HepG2 (cell line): Measurements from ENCODE around the gene LMX1B. TPM values are rescaled to one million over a fixed set of nuclear protein-coding genes. Genes with fewer than 3 reads are reported as not detected.

ENCODE experiments used
- ATAC-seq: fragments of 200-7000 bp; cut with Tn5 transposase; 3 replicates; pipeline ENCODE4 v1.9.1; 2020; ENCODE audit warnings: mild to moderate bottlenecking, moderate library complexity
- BruUV-seq: library from RNA; stranded (reverse); fragments of 400-500 nt; replicated peaks from 2 replicates; lab custom pipeline; 2021; lab: Mats Ljungman, UMichigan
- CTCF ChIA-PET: fragments of 300-600 bp; formaldehyde crosslinking; extraction: SDS; loops from one replicate; lab custom pipeline; 2021; ENCODE audit warnings: low total read pairs, inconsistent platforms, low intra/inter-chr PET ratio; lab: Yijun Ruan, JAX
- POLR2A ChIA-PET: fragments of 350-600 bp; sonication (Branson Sonifier 250); formaldehyde crosslinking; loops from one replicate; lab custom pipeline; 2020; ENCODE audit warnings: antibody characterized with exemption, inconsistent platforms; lab: Yijun Ruan, JAX
- DNase-seq: peaks from one replicate; pipeline ENCODE4 v3.0.0-alpha.2; 2015; ENCODE audit warnings: low spot score
- FAIRE-seq: peaks from 3 replicates; lab custom pipeline; 2011; peaks lifted over from hg19 to GRCh38; lab: Jason Lieb, UNC
- H2AFZ ChIP-seq: one replicate; pipeline ENCODE4 v1.6.1; 2011; ENCODE audit warnings: low read length, inconsistent platforms
- H3K27ac ChIP-seq: fragments of 300-600 bp; 3 replicates; pipeline ENCODE4 v1.8.0; 2011; ENCODE audit warnings: mixed run types, mild to moderate bottlenecking, mixed read lengths, low read length, inconsistent platforms; ENCODE audit not compliant: insufficient read depth; ENCODE audit errors: extremely low read length
- H3K27me3 ChIP-seq, 2 experiments: fragments of 200-600 bp in 1 of 2; 2 replicates in 1 of 2; 3 replicates in 1 of 2; pipeline versions ENCODE4 v1.6.0 to v1.8.0; 2011; ENCODE audit warnings: low read length in 2 of 2, mild to moderate bottlenecking in 2 of 2, moderate library complexity in 2 of 2, inconsistent platforms in 1 of 2; ENCODE audit not compliant: insufficient read depth in 2 of 2, control insufficient read depth in 1 of 2
- H3K36me3 ChIP-seq, 2 experiments: fragments of 200-600 bp in 1 of 2; replicated peaks in 1 of 2; 2 replicates in 1 of 2; 3 replicates in 1 of 2; pipeline versions ENCODE4 v1.5.1 to v1.8.0; 2011; ENCODE audit warnings: low read length in 2 of 2, inconsistent platforms in 1 of 2; ENCODE audit not compliant: insufficient read depth in 2 of 2, control insufficient read depth in 1 of 2
- H3K4me1 ChIP-seq: 2 replicates; pipeline ENCODE4 v1.5.1; 2012; ENCODE audit warnings: low read length, inconsistent platforms; ENCODE audit not compliant: insufficient read depth
- H3K4me2 ChIP-seq: 2 replicates; pipeline ENCODE4 v1.6.0; 2011; ENCODE audit warnings: low read depth, low read length, inconsistent platforms
- H3K4me3 ChIP-seq, 3 experiments: fragments of 200-600 bp in 1 of 3; sonication (generic), shearing (Covaris generic) in 1 of 3; replicated peaks in 1 of 3; 2 replicates each; pipeline ENCODE4 v1.5.1; 2011 to 2016; ENCODE audit warnings: low read length in 3 of 3, inconsistent platforms in 2 of 3, low read depth in 2 of 3, mild to moderate bottlenecking in 2 of 3, control low read depth in 1 of 3, mixed read lengths in 1 of 3; ENCODE audit not compliant: insufficient read depth in 1 of 3
- H3K79me2 ChIP-seq: one replicate; pipeline ENCODE4 v1.6.1; 2011; ENCODE audit warnings: low read length, inconsistent platforms; ENCODE audit not compliant: insufficient read depth
- H3K9ac ChIP-seq: 2 replicates; pipeline ENCODE4 v1.6.0; 2011; ENCODE audit warnings: mild to moderate bottlenecking, low read depth, low read length, inconsistent platforms; ENCODE audit not compliant: insufficient read depth
- H3K9me3 ChIP-seq: 2 replicates; pipeline ENCODE4 v1.5.1; 2012; ENCODE audit warnings: mild to moderate bottlenecking, low read length
- H4K20me1 ChIP-seq: 2 replicates; pipeline ENCODE4 v1.6.0; 2011; ENCODE audit warnings: inconsistent platforms, mild to moderate bottlenecking, low read length, moderate library complexity; ENCODE audit not compliant: insufficient read depth
- GLI4 ChIP-seq: sonication (generic); formaldehyde crosslinking; IDR thresholded peaks from 2 replicates; pipeline ENCODE4 v1.5.1; 2020; ENCODE audit warnings: missing genetic modification reagents, mild to moderate bottlenecking, moderate library complexity, borderline replicate concordance
- ISX ChIP-seq: sonication (generic); formaldehyde crosslinking; conservative IDR thresholded peaks from 2 replicates; pipeline ENCODE4 v1.5.0; 2020; ENCODE audit warnings: missing genetic modification reagents
- MAZ ChIP-seq, 2 experiments: sonication (generic) in 1 of 2; formaldehyde crosslinking in 1 of 2; IDR thresholded peaks; 2 replicates each; pipeline versions ENCODE4 v1.5.0 to v1.6.1; 2012 to 2020; ENCODE audit warnings: low read depth in 2 of 2, mild to moderate bottlenecking in 2 of 2, borderline replicate concordance in 1 of 2, improper control_type of control experiment in 1 of 2, low read length in 1 of 2, missing genetic modification reagents in 1 of 2, moderate library complexity in 1 of 2
- MBNL3 ChIP-seq: fragments of 250-450 bp; sonication (Bioruptor Pico); conservative IDR thresholded peaks from 2 replicates; pipeline ENCODE4 v1.8.0; 2022; ENCODE audit warnings: mild to moderate bottlenecking, inconsistent platforms
- MLXIP ChIP-seq: sonication (generic); formaldehyde crosslinking; IDR thresholded peaks from 2 replicates; pipeline ENCODE4 v1.9.0; 2021; ENCODE audit warnings: missing genetic modification reagents, borderline replicate concordance
- NFYC ChIP-seq: IDR thresholded peaks from 2 replicates; pipeline ENCODE4 v1.6.1; 2016; ENCODE audit warnings: missing genetic modification reagents, missing compliant biosample characterization
- RFX5 ChIP-seq: IDR thresholded peaks from 2 replicates; pipeline ENCODE4 v1.6.1; 2011; ENCODE audit warnings: low read depth, low read length, improper control_type of control experiment
- SRSF9 ChIP-seq: fragments of 200-400 bp; formaldehyde crosslinking; IDR thresholded peaks from 2 replicates; pipeline ENCODE4 v1.6.1; 2018; ENCODE audit warnings: borderline replicate concordance, mild to moderate bottlenecking, low read depth, low read length; ENCODE audit not compliant: insufficient read depth, poor library complexity, severe bottlenecking
- THAP7 ChIP-seq: sonication (generic); formaldehyde crosslinking; IDR thresholded peaks from 2 replicates; pipeline ENCODE4 v1.8.1; 2023; ENCODE audit warnings: mild to moderate bottlenecking, missing genetic modification reagents
- ZNF563 ChIP-seq: sonication (generic); formaldehyde crosslinking; IDR thresholded peaks from 2 replicates; pipeline ENCODE4 v1.8.0; 2022; ENCODE audit warnings: mild to moderate bottlenecking, moderate library complexity, missing genetic modification reagents
- WGBS: methylation state at CpG from one replicate; pipeline ENCODE4 v1.1.6; 2017; ENCODE audit warnings: low lambda C conversion rate; 5-methylcytosine and 5-hydroxymethylcytosine counted together
- in situ Hi-C: cut with HindIII; loops from 2 replicates; pipeline ENCODE4 v1.10.0; 2017; ENCODE audit warnings: low pct_unique_long_range_greater_than_20kb; ENCODE audit not compliant: extremely low pct_ligation_motif_present
- intact Hi-C: fragments of 100-400 bp; cut with micrococcal nuclease; formaldehyde crosslinking; loops from one replicate; pipeline ENCODE4 v1.10.0; 2022; ENCODE audit not compliant: unreplicated experiment
- polyA plus RNA-seq, 8 experiments: library from polyadenylated mRNA; depleted of rRNA in 3 of 8; stranded (reverse) in 7 of 8; unstranded in 1 of 8; fragments of >200 nt; fragmentation: Illumina TruSeq in 4 of 8; extraction: Trizol in 4 of 8; gene quantifications; 2 replicates each; pipeline versions ENCODE4 v1.2.1 to v1.2.3, GENCODE V29; 2011 to 2016; ENCODE audit warnings: low read depth in 4 of 8, missing spikeins in 1 of 8, mixed read lengths in 1 of 8; ENCODE audit not compliant: insufficient read depth in 1 of 8
- total RNA-seq, 5 experiments: library from RNA; depleted of rRNA; stranded (reverse); fragments of >200 nt; fragmentation: Illumina TruSeq; extraction: Trizol; gene quantifications; 2 replicates each; pipeline ENCODE4 v1.2.3, GENCODE V29; 2016; ENCODE audit warnings: low read depth in 1 of 5

Gene LMX1B
- total and polyA plus RNA-seq, 2 of the 13 experiments (the other 11 are each of a cell fraction or from before 2014, with no cell fraction given): not detected

- ATAC-seq: no peak
- Histone ChIP-seq H3K4me1 (no peaks in the 10 kb centered on the region), H3K79me2 (no peaks in the 10 kb centered on the region), H3K4me3 (no peak overlapping the region), H2AFZ (no peak overlapping the region), H3K27me3 (peaks cover 35 to 98% of the 10 kb centered on the region in 2 experiments), H3K4me2 (no peak overlapping the region), H3K9me3 (no peaks in the 10 kb centered on the region), H3K27ac (no peak overlapping the region), H4K20me1 (no peaks in the 10 kb centered on the region)
- in situ Hi-C loops: no loop called here
- POLR2A ChIA-PET: no interaction called here
- DNase-seq: no peak
- BruUV-seq: no TSS peak
- CTCF ChIA-PET: no interaction called here
- 55% methylated on average over 5 of the region's 8 CpGs for WGBS
- intact Hi-C loops: no loop called here
- no peak for TF ChIP-seq SRSF9
- no peak for TF ChIP-seq ZNF563 (CRISPR knock-in tag)
- no peak for TF ChIP-seq RFX5
- no peak for TF ChIP-seq MAZ (IDR thresholded peaks at IDR 0.05; ENCODE audit: borderline replicate concordance, low read depth, low read length)
- no peak for TF ChIP-seq MAZ (CRISPR knock-in tag; IDR thresholded peaks at IDR 0.05; ENCODE audit: low read depth)
- TF ChIP-seq THAP7 (CRISPR knock-in tag): no peak
- no peak for TF ChIP-seq ISX
- no peak for TF ChIP-seq NFYC
- no peak for TF ChIP-seq MLXIP
- TF ChIP-seq GLI4 (CRISPR knock-in tag): no peak
- TF ChIP-seq MBNL3: no peak
- TF ChIP-seq, all 625 proteins: peak for 0
- no peak overlapping the region for H3K9ac ChIP-seq
- no peak for FAIRE-seq
- no peaks in the 10 kb centered on the region for H3K36me3 ChIP-seq
These were observed 27.6 kb downstream of the LMX1B start for GRCh38 chr9:126641118-126641851.
